CD4-positive, alpha-beta T cell treated with Interleukin-6 for 4 hours (primary cell): ENCODE results near the gene ACAP1.
"Not testable (repeated sequence)": the region's sequence is repeated elsewhere in the genome, so short reads cannot be mapped to it uniquely, and the experiment has no call there.

Source experiments
- DNase-seq: peaks from one replicate; pipeline ENCODE4 v3.0.0-alpha.2; 2020; ENCODE audit warnings: mixed read lengths

Gene ACAP1

DNA sequence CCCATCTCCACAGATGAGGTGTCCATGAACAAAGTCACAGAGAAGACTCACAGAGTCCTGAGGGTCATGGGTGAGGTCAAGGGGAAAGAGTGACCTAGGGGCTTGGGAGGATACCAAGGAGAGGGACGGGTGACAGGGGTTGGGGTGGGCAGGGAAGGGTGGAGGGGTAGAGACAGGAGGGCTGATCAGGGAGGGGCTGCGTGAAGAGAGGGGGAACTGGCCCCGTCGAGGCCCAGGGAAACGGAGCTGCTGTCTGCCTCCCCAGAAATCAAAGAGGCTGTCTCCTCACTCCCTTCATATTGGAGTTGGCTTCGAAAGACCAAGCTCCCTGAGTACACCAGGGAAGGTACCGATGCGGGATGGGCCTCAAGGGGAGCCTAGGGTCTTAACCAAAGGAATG lies 19.2 kb downstream of the ACAP1 start:
- DNase-seq: no peak

GRCh38 chr17:7356072-7356549 lies 19.8 kb downstream of the ACAP1 start:
- peak; percentile 92 for DNase-seq

- no peak for DNase-seq
These were observed 20.4 kb downstream of the ACAP1 start for GRCh38 chr17:7356756-7357155.

DNA sequence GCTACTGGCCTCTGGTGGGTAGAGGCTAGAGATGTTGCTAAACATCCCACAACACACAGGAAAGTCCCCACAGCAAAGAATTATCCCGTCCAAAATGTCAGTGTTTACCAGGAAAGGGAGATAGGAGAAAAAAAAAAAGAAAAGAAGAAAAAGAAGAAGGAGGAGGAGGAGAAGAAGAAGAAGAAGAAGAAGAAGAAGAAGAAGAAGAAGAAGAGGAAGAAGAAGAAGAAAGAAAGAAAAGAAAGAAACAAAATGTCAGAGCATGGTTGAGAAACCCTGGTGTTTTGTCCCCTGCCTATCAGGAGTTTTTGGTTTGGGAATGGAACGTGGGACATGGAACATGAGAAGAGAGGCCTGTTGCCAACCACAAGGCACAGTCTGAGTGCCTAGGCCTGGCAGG lies 21.1 kb downstream of the ACAP1 start:
- DNase-seq: no peak

- DNase-seq: no peak
These were observed 25.6 kb downstream of the ACAP1 start for GRCh38 chr17:7361906-7362305.

DNA sequence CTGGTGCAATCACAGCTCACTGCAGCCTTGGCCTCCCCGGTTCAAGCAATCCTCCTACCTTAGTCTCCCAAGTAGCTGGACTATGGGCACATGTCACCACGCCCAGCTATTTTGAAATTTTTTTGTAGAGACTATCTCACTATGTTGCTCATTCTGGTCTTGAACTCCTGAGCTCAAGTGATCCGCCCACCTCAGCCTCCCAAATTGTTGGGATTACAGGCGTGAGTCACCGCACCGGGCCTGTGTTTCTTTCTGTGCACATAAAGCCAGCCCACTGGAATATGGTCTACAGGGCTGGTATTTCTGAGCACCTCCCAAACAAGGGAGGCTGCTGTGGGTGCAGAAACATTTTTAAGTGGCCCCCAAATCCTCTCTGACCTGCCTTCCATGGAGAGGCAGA lies 27.0 kb downstream of the ACAP1 start:
- DNase-seq: no peak

- not testable (repeated sequence) for DNase-seq
These were observed 29.6 kb downstream of the ACAP1 start for GRCh38 chr17:7365963-7366362.

DNA sequence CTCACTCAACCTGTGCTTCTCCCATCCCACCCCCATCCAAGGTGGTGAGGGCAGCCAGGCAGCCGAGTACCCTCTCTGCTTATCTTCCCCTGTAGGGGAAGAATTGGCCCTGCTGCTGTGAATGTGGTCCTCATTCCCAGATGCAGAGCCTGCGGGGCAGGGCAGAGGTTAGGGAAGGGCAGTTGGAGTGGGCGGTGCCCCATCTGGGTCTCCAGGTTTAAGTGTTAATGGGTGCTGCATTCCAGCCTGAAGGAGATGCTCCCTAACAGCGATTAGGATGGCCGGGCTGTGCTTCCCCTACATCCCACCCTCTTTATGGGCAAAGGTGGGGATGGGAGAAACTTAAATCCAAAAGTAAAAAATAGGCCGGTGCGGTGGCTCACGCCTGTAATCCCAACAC lies 30.8 kb downstream of the ACAP1 start:
- no peak for DNase-seq

- no peak for DNase-seq
These were observed 31.7 kb downstream of the ACAP1 start for GRCh38 chr17:7367918-7368598.

DNA sequence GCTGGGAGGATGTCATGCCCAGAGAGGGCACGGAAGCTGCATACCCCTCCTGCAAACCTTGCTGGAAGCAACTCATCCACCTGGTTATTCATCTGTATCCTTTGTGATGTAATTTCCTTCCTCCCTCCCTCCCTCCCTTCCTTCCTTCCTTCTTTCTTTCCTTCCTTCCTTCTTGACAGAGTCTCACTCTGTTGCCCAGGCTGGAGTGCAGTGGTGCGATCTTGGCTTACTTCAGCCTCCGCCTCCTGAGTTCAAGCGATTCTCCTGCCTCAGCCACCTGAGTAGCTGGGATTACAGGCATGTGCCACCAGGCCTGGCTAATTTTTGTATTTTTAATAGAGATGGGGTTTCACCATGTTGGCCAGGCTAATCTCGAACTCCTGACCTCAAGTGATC lies 32.3 kb downstream of the ACAP1 start:
- not testable (repeated sequence) for DNase-seq

DNA sequence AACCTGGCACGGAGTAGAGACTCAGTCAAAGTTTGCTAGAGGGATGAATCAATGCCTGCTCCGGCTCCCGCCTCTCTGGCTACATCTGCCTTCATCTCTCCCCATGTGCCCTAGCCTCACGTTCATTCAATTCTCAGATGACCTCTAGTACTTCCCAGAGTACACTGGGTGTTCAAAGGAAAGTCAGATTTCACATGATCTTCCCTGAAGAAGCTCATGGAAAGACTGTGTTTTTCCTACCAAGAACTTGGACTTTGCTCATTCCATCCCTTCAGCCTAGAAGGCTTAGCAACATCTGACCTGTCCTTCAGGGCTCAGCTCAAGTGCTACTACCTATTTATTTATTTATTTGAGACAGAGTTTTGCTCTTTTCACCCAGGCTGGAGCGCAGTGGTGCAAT lies 33.5 kb downstream of the ACAP1 start:
- no peak for DNase-seq

DNA sequence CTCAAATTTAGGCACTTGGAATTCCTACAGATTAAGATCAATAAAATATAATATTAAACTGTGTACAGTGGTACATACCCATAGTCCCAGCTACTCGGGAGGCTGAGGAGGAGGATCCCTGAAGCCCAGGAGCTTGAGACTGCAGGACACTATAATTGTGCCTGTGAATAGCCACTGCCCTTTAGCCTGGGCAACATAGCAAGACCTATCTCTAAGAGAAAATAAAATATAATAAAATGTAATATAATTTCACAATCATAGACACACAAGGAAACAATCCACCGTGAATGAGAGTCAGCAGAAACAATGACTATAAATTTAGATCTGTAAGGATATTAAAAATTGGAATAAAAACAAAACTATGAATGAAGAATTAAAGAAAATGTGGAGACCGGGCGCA lies 34.5 kb downstream of the ACAP1 start:
- DNase-seq: no peak

DNA sequence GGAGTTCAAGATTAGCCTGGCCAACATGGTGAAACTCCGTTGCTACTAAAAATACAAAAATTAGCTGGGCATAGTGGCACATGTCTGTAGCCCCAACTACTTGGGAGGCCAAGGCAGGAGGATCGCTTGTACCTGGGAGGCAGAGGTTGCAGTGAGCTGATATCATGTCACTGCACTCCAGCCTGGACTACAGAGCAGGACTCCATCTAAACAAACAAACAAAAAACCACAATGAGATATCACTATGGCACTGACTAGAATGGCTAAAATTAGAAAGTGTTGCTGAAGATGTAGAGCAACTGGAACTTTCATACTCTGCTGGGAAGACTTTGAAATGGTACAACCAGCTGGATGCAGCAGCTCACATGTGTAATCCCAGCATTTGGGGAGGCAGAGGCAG lies 38.0 kb downstream of the ACAP1 start:
- DNase-seq: no peak

GRCh38 chr17:7379134-7379533 lies 42.8 kb downstream of the ACAP1 start:
- DNase-seq: no peak

GRCh38 chr17:7380321-7380720 lies 44.0 kb downstream of the ACAP1 start:
- DNase-seq: no peak

DNA sequence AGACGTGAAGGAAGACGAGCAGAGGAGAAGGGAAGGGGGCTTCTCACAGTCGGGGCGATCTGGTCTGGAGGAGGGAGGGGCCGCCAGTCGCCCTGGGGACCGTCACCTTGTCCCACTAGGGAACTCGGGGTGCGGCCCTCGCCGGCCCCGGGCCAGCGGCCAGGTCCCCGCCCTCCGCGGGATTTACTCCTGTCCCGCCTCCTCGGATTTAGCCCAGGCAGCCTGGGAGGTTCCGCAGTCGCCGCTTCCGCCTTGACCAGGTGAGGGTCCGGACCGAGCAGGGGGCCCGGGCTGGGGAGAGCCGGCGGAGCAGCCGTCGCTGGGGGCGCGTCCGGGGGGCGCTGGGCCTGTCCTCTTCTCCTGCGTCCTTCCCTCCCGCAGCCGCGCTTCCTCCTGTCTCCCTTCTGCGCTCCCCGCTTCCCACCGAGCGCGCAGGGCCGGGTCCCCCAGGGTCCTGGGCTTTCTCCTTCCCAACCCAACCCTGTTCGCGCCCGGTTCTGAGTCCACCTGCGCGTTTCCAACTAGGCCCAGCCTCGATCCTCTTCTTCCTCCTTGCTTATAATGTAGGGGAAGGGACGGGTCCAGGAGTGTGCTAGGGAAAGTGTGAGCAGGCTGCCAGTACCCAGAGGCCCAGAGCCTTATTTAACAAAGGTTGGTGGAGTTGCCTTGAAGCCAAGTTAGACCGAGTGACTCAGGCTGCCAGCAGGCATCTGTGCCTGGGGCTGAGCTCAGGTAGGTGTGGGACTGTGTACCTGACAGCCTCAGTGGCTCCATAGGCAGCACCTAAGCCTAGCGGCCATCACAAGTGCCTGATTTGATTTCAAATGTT lies 44.7 kb downstream of the ACAP1 start, which contains the start of gene TNK1:
Gene TNK1 (plus strand): TSS at position 235 of the 829 bp plus-strand sequence. CDS start 1,838 bp downstream, outside the sequence.
- no peak for DNase-seq

- no peak for DNase-seq
These were observed 46.6 kb downstream of the ACAP1 start for GRCh38 chr17:7382901-7383300.

GRCh38 chr17:7383371-7383741 lies 47.0 kb downstream of the ACAP1 start:
- no peak for DNase-seq

- DNase-seq: peak; percentile 87
These were observed 47.6 kb downstream of the ACAP1 start for GRCh38 chr17:7383742-7384488.

GRCh38 chr17:7384489-7385081 lies 48.3 kb downstream of the ACAP1 start:
- DNase-seq: no peak

- DNase-seq: no peak
These were observed 52.5 kb downstream of the ACAP1 start for GRCh38 chr17:7388856-7389255.

- DNase-seq: no peak
These were observed 53.9 kb downstream of the ACAP1 start for GRCh38 chr17:7389924-7390910.
